Measurements from ENCODE around the gene BBX.

BBX gene

DNA sequence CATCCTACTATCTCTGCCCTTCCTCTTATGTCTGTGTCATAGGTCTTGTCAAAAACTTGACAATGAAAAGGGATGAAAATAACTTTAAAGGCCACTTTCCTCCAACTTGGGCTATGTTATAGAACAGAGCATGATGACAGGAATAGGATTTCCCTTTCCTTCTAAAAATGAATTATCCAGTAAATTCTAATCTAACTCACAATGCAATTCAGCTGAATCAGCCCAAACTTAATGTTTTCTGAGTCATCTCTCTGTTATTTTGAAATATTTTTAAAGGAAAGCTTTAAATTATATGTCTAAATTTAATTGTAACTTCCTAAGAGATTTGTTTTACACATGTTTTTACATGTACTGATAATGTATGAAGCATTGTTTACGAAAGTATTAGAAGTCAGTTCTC is 258.5 kb downstream of the BBX start:
- TF ChIP-seq ISL1 (CRISPR knock-in tag; IDR thresholded peaks at IDR 0.05) (peak; percentile 36; the same call in 1 of the 2 replicates), ZNF70 (CRISPR knock-in tag; IDR thresholded peaks at IDR 0.05) (no peak), ARNTL (CRISPR knock-in tag; IDR thresholded peaks at IDR 0.05; ENCODE audit: borderline replicate concordance, low read depth) (no peak), ZFP3 (CRISPR knock-in tag; IDR thresholded peaks at IDR 0.05) (no peak)
- no peak for ATAC-seq

DNA sequence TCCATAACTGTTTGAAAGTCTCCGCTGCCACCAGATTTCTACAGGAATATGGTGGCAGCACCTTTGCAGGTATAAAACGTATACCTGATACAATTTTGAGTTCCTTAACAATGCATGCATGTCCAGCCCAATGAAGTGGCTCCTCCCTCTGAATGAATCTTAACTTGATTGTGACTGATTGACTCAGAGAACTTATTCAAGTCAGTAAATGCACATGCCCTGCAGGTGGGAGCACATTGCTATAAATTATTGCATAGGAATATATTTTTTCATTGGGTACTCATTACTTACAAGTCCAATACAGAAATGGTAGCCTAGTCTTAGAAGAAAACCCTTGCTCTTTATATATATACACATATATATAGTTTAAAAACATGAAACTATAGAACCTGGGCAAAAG is 259.3 kb downstream of the BBX start:
- no peak for ATAC-seq
- TF ChIP-seq TOX (CRISPR knock-in tag; IDR thresholded peaks at IDR 0.05; ENCODE audit: borderline replicate concordance) (no peak), PPARA (CRISPR knock-in tag; IDR thresholded peaks at IDR 0.05; ENCODE audit: borderline replicate concordance) (no peak), BACH2 (CRISPR knock-in tag; IDR thresholded peaks at IDR 0.05; ENCODE audit: borderline replicate concordance) (no peak), ISL1 (CRISPR knock-in tag; IDR thresholded peaks at IDR 0.05) (no peak), ZFP3 (CRISPR knock-in tag; IDR thresholded peaks at IDR 0.05) (no peak), SNAI2 (CRISPR knock-in tag; IDR thresholded peaks at IDR 0.05) (no peak), ZNF565 (CRISPR knock-in tag; conservative IDR thresholded peaks at IDR 0.05; ENCODE audit: low read depth) (no peak), ZNF70 (CRISPR knock-in tag; IDR thresholded peaks at IDR 0.05) (no peak), ZFP30 (CRISPR knock-in tag; IDR thresholded peaks at IDR 0.05) (no peak), ARNTL (CRISPR knock-in tag; IDR thresholded peaks at IDR 0.05; ENCODE audit: borderline replicate concordance, low read depth) (no peak), TCF4 (CRISPR knock-in tag; IDR thresholded peaks at IDR 0.05; ENCODE audit: borderline replicate concordance) (no peak), ZC3H10 (CRISPR knock-in tag; IDR thresholded peaks at IDR 0.05) (no peak), OSR1 (CRISPR knock-in tag; IDR thresholded peaks at IDR 0.05) (no peak)
- TF ChIP-seq, protein P1, sequence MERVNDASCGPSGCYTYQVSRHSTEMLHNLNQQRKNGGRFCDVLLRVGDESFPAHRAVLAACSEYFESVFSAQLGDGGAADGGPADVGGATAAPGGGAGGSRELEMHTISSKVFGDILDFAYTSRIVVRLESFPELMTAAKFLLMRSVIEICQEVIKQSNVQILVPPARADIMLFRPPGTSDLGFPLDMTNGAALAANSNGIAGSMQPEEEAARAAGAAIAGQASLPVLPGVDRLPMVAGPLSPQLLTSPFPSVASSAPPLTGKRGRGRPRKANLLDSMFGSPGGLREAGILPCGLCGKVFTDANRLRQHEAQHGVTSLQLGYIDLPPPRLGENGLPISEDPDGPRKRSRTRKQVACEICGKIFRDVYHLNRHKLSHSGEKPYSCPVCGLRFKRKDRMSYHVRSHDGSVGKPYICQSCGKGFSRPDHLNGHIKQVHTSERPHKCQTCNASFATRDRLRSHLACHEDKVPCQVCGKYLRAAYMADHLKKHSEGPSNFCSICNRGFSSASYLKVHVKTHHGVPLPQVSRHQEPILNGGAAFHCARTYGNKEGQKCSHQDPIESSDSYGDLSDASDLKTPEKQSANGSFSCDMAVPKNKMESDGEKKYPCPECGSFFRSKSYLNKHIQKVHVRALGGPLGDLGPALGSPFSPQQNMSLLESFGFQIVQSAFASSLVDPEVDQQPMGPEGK (CRISPR knock-in tag; IDR thresholded peaks at IDR 0.05; ENCODE audit: borderline replicate concordance) = no peak
- TF ChIP-seq, protein P2, sequence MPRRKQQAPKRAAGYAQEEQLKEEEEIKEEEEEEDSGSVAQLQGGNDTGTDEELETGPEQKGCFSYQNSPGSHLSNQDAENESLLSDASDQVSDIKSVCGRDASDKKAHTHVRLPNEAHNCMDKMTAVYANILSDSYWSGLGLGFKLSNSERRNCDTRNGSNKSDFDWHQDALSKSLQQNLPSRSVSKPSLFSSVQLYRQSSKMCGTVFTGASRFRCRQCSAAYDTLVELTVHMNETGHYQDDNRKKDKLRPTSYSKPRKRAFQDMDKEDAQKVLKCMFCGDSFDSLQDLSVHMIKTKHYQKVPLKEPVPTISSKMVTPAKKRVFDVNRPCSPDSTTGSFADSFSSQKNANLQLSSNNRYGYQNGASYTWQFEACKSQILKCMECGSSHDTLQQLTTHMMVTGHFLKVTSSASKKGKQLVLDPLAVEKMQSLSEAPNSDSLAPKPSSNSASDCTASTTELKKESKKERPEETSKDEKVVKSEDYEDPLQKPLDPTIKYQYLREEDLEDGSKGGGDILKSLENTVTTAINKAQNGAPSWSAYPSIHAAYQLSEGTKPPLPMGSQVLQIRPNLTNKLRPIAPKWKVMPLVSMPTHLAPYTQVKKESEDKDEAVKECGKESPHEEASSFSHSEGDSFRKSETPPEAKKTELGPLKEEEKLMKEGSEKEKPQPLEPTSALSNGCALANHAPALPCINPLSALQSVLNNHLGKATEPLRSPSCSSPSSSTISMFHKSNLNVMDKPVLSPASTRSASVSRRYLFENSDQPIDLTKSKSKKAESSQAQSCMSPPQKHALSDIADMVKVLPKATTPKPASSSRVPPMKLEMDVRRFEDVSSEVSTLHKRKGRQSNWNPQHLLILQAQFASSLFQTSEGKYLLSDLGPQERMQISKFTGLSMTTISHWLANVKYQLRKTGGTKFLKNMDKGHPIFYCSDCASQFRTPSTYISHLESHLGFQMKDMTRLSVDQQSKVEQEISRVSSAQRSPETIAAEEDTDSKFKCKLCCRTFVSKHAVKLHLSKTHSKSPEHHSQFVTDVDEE (CRISPR knock-in tag; IDR thresholded peaks at IDR 0.05) = no peak

DNA sequence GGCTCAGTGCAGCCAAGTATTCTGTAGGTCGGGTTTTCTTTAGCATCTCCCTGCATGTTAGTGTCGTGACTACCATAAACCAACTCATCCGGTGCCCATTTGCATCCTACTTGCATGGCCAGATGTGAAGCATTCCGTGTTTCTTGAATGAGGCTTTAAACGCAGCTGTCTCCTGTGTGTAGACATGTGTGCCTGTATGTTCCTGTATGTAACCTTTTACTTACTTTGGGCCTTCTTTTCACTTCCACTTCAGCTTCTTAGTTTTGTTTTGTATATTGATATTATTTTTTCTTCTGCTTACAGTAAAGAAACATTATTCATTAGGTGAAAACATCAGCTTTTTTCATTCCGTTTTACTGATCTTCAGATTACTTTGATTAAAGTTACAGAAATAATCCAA is 267.9 kb downstream of the BBX start:
- ATAC-seq = no peak
- TF ChIP-seq RARB (CRISPR knock-in tag; IDR thresholded peaks at IDR 0.05) (no peak), ARNTL (CRISPR knock-in tag; IDR thresholded peaks at IDR 0.05; ENCODE audit: borderline replicate concordance, low read depth) (no peak), ZNF8 (CRISPR knock-in tag; IDR thresholded peaks at IDR 0.05) (no peak), CSDC2 (CRISPR knock-in tag; IDR thresholded peaks at IDR 0.05) (no peak), TCF4 (CRISPR knock-in tag; IDR thresholded peaks at IDR 0.05; ENCODE audit: borderline replicate concordance) (no peak), PPARA (CRISPR knock-in tag; IDR thresholded peaks at IDR 0.05; ENCODE audit: borderline replicate concordance) (no peak), TOX (CRISPR knock-in tag; IDR thresholded peaks at IDR 0.05; ENCODE audit: borderline replicate concordance) (no peak), ISL1 (CRISPR knock-in tag; IDR thresholded peaks at IDR 0.05) (no peak), ZC3H10 (CRISPR knock-in tag; IDR thresholded peaks at IDR 0.05) (no peak), ZFP3 (CRISPR knock-in tag; IDR thresholded peaks at IDR 0.05) (no peak), GLIS3 (CRISPR knock-in tag; IDR thresholded peaks at IDR 0.05) (no peak)
- TF ChIP-seq, protein P1 (CRISPR knock-in tag; IDR thresholded peaks at IDR 0.05; ENCODE audit: borderline replicate concordance) = no peak
- TF ChIP-seq, protein P3, sequence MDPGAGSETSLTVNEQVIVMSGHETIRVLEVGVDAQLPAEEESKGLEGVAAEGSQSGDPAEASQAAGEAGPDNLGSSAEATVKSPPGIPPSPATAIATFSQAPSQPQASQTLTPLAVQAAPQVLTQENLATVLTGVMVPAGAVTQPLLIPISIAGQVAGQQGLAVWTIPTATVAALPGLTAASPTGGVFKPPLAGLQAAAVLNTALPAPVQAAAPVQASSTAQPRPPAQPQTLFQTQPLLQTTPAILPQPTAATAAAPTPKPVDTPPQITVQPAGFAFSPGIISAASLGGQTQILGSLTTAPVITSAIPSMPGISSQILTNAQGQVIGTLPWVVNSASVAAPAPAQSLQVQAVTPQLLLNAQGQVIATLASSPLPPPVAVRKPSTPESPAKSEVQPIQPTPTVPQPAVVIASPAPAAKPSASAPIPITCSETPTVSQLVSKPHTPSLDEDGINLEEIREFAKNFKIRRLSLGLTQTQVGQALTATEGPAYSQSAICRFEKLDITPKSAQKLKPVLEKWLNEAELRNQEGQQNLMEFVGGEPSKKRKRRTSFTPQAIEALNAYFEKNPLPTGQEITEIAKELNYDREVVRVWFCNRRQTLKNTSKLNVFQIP (CRISPR knock-in tag; IDR thresholded peaks at IDR 0.05; ENCODE audit: borderline replicate concordance, low read depth) = no peak

DNA sequence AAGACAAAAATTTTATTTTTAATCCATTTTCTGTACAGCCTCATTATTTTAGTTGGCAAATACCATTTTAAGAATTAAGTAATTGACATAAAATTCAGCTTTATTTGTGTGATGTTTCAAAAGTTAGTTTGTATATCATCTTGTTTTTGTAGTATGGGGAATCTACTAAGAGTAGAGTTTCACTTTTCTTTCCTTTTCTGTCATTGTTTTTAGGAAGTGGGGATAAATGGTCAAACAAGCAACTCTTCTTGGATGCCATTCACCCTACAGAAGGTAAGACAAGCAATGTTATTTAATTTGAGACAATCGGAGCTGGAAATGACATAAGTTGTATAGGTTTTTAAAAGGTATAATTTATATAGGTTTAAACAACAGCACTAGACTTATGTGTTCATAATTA is 268.3 kb downstream of the BBX start:
- no peak for TF ChIP-seq RARB (CRISPR knock-in tag; IDR thresholded peaks at IDR 0.05)
- no peak for TF ChIP-seq TOX (CRISPR knock-in tag; IDR thresholded peaks at IDR 0.05; ENCODE audit: borderline replicate concordance)
- no peak for TF ChIP-seq PPARA (CRISPR knock-in tag; IDR thresholded peaks at IDR 0.05; ENCODE audit: borderline replicate concordance)
- TF ChIP-seq, protein P2 (CRISPR knock-in tag; IDR thresholded peaks at IDR 0.05) = no peak
- ATAC-seq = no peak

All from SK-N-SH treated with all-trans-retinoic acid at 6 μM for 48 hours (cell line).